ENCODE data around the gene BMP8A. TPM values are rescaled to one million over a fixed set of nuclear protein-coding genes. Genes with fewer than 3 reads are reported as not detected.
"Not testable (repeated sequence)": the region's sequence is repeated elsewhere in the genome, so short reads cannot be mapped to it uniquely, and the experiment has no call there.

Gene BMP8A
- polyA plus RNA-seq, 3 donors from 2014 or later = not detected

GRCh38 chr1:39501666-39502065, 10.2 kb downstream of the BMP8A start:
- Mint-ChIP-seq H3K27ac (no peak overlapping the region), H3K4me1 (no peaks in the 10 kb centered on the region), H3K27me3 (ENCODE audit: low read depth in 3 of 3) (peaks cover 0 to 4% (median 2%) of the 10 kb centered on the region in 3 donors), H3K36me3 (no peaks in the 10 kb centered on the region), H3K9me3 (no peaks in the 10 kb centered on the region), H3K4me3 (no peak overlapping the region)
- DNase-seq = no peak

GRCh38 chr1:39504436-39504835, 13.0 kb downstream of the BMP8A start:
- not testable (repeated sequence) for H3K4me3 Mint-ChIP-seq, H3K36me3 Mint-ChIP-seq, DNase-seq, H3K27ac Mint-ChIP-seq, H3K9me3 Mint-ChIP-seq
- Mint-ChIP-seq H3K4me1 (peaks cover 13 to 14% of the 10 kb centered on the region in 2 donors), H3K27me3 (ENCODE audit: low read depth in 3 of 3) (peaks cover 3 to 15% (median 5%) of the 10 kb centered on the region in 3 donors)

- Mint-ChIP-seq H3K27me3 (ENCODE audit: low read depth in 3 of 3) (peaks cover 5 to 18% (median 5%) of the 10 kb centered on the region in 3 donors), H3K9me3 (no peaks in the 10 kb centered on the region), H3K4me3 (no peak overlapping the region), H3K27ac (no peak overlapping the region), H3K36me3 (no peaks in the 10 kb centered on the region), H3K4me1 (peaks cover 18 to 20% of the 10 kb centered on the region in 2 donors)
- DNase-seq = no peak
Observed at GRCh38 chr1:39505289-39505688, 13.9 kb downstream of the BMP8A start.

GRCh38 chr1:39507230-39507928, 15.9 kb downstream of the BMP8A start:
- DNase-seq = no peak
- H3K27me3 Mint-ChIP-seq (ENCODE audit: low read depth in 3 of 3) = peaks cover 3 to 18% (median 5%) of the 10 kb centered on the region in 3 donors
- H3K4me1 Mint-ChIP-seq = peaks cover 18 to 25% of the 10 kb centered on the region in 2 donors
- H3K27ac Mint-ChIP-seq = no peak overlapping the region
- no peaks in the 10 kb centered on the region for H3K9me3 Mint-ChIP-seq
- no peaks in the 10 kb centered on the region for H3K36me3 Mint-ChIP-seq
- peak overlapping the region in 1 of 5 donors; percentile 7 for H3K4me3 Mint-ChIP-seq

- DNase-seq = no peak
- Mint-ChIP-seq H3K27me3 (ENCODE audit: low read depth in 3 of 3) (peaks cover 3 to 18% (median 5%) of the 10 kb centered on the region in 3 donors), H3K9me3 (no peaks in the 10 kb centered on the region), H3K27ac (no peak overlapping the region), H3K4me3 (peak overlapping the region in 2 of 5 donors; percentile 83), H3K36me3 (no peaks in the 10 kb centered on the region), H3K4me1 (peaks cover 18 to 25% of the 10 kb centered on the region in 2 donors)
Observed at GRCh38 chr1:39508266-39508665, 16.8 kb downstream of the BMP8A start.

- no peaks in the 10 kb centered on the region for H3K9me3 Mint-ChIP-seq
- H3K4me3 Mint-ChIP-seq = peak overlapping the region; percentile 76 to 83 (median 83)
- peak in 2 of 3 donors; percentile 28 to 30 for DNase-seq
- H3K4me1 Mint-ChIP-seq = peaks cover 18 to 25% of the 10 kb centered on the region in 2 donors
- peak overlapping the region in 3 of 6 donors; percentile 62 to 84 (median 82) for H3K27ac Mint-ChIP-seq
- peaks cover 3 to 18% (median 5%) of the 10 kb centered on the region in 3 donors for H3K27me3 Mint-ChIP-seq (ENCODE audit: low read depth in 3 of 3)
- H3K36me3 Mint-ChIP-seq = no peaks in the 10 kb centered on the region
Observed at GRCh38 chr1:39508857-39509305, 17.4 kb downstream of the BMP8A start.

- peak in 2 of 3 donors; percentile 38 to 40 for DNase-seq
- H3K4me3 Mint-ChIP-seq = peak overlapping the region; percentile 76 to 83 (median 83)
Observed at GRCh38 chr1:39509360-39510009, 18.0 kb downstream of the BMP8A start.

GRCh38 chr1:39510570-39511186, 19.2 kb downstream of the BMP8A start:
- peak overlapping the region in 1 of 5 donors; percentile 21 for H3K4me3 Mint-ChIP-seq
- H3K36me3 Mint-ChIP-seq, H3K9me3 Mint-ChIP-seq, DNase-seq, H3K27ac Mint-ChIP-seq: not testable (repeated sequence)
- peaks cover 18 to 27% of the 10 kb centered on the region in 2 donors for H3K4me1 Mint-ChIP-seq
- H3K27me3 Mint-ChIP-seq (ENCODE audit: low read depth in 3 of 3) = peaks cover 3 to 18% (median 5%) of the 10 kb centered on the region in 3 donors

More at GRCh38 chr1:39509360-39510009, 18.0 kb downstream of the BMP8A start:
- H3K36me3 Mint-ChIP-seq = no peaks in the 10 kb centered on the region
- H3K4me1 Mint-ChIP-seq = peaks cover 18 to 25% of the 10 kb centered on the region in 2 donors
- peak overlapping the region in 5 of 6 donors; percentile 43 to 84 (median 62) for H3K27ac Mint-ChIP-seq
- H3K9me3 Mint-ChIP-seq = no peaks in the 10 kb centered on the region
- peaks cover 3 to 18% (median 5%) of the 10 kb centered on the region in 3 donors for H3K27me3 Mint-ChIP-seq (ENCODE audit: low read depth in 3 of 3)

- peaks cover 3 to 16% (median 5%) of the 10 kb centered on the region in 3 donors for H3K27me3 Mint-ChIP-seq (ENCODE audit: low read depth in 3 of 3)
Observed at GRCh38 chr1:39511477-39511876, 20.0 kb downstream of the BMP8A start.

GRCh38 chr1:39512234-39512847, 20.9 kb downstream of the BMP8A start:
- peaks cover 0 to 12% (median 5%) of the 10 kb centered on the region in 3 donors for H3K27me3 Mint-ChIP-seq (ENCODE audit: low read depth in 3 of 3)
- H3K4me3 Mint-ChIP-seq, H3K27ac Mint-ChIP-seq, DNase-seq, H3K9me3 Mint-ChIP-seq, H3K36me3 Mint-ChIP-seq: not testable (repeated sequence)
- peaks cover 18 to 26% of the 10 kb centered on the region in 2 donors for H3K4me1 Mint-ChIP-seq

More at GRCh38 chr1:39511477-39511876, 20.0 kb downstream of the BMP8A start:
- DNase-seq, H3K27ac Mint-ChIP-seq, H3K4me3 Mint-ChIP-seq, H3K9me3 Mint-ChIP-seq, H3K36me3 Mint-ChIP-seq: not testable (repeated sequence)
- H3K4me1 Mint-ChIP-seq = peaks cover 18 to 27% of the 10 kb centered on the region in 2 donors

- H3K4me1 Mint-ChIP-seq; H3K4me3 Mint-ChIP-seq; H3K36me3 Mint-ChIP-seq; DNase-seq; H3K27ac Mint-ChIP-seq; H3K9me3 Mint-ChIP-seq; H3K27me3 Mint-ChIP-seq (ENCODE audit: low read depth in 3 of 3): not testable (repeated sequence)
Observed at GRCh38 chr1:39514710-39515124, 23.3 kb downstream of the BMP8A start.

GRCh38 chr1:39515131-39516086, 24.0 kb downstream of the BMP8A start:
- peak overlapping the region in 3 of 6 donors; percentile 31 to 71 (median 70) for H3K27ac Mint-ChIP-seq
- H3K36me3 Mint-ChIP-seq; H3K4me1 Mint-ChIP-seq; H3K9me3 Mint-ChIP-seq; H3K27me3 Mint-ChIP-seq (ENCODE audit: low read depth in 3 of 3): not testable (repeated sequence)
- DNase-seq = peak in 2 of 3 donors; percentile 31 to 32
- H3K4me3 Mint-ChIP-seq = peak overlapping the region in 3 of 5 donors; percentile 15 to 41 (median 33)

GRCh38 chr1:39516841-39517240, 25.4 kb downstream of the BMP8A start:
- H3K27me3 Mint-ChIP-seq (ENCODE audit: low read depth in 3 of 3); H3K27ac Mint-ChIP-seq; DNase-seq; H3K4me3 Mint-ChIP-seq; H3K9me3 Mint-ChIP-seq; H3K36me3 Mint-ChIP-seq; H3K4me1 Mint-ChIP-seq: not testable (repeated sequence)
